ENCODE measurements around the gene PROC. TPM values are rescaled to one million over a fixed set of nuclear protein-coding genes. Genes with fewer than 3 reads are reported as not detected.

The PROC gene
- total RNA-seq, 3 donors from 2014 or later, result not detected

DNA sequence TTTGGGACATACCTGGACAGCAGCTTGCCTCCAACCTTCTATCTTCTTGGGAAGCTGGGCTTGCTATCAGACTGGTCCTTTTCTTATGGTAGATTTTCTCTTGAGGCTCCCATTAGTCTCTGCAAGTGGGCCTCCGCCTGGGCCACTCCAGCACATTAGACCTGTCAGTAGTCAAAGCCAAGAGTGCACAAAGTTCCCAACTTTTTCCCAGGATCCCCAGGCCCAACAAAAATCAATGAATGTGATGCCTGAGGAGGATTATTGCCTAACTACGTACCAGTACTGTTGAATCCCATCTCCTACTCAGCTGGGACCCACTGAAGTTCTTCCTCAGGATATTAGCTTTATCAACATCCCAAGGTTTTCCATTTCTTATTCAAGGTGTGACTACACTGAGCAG is 51.7 kb downstream of the PROC start:
- no peak for DNase-seq (ENCODE audit: low spot score in 2 of 2)
- H3K4me1 ChIP-seq, result no peaks in the 10 kb centered on the region
- TF ChIP-seq, protein P1, sequence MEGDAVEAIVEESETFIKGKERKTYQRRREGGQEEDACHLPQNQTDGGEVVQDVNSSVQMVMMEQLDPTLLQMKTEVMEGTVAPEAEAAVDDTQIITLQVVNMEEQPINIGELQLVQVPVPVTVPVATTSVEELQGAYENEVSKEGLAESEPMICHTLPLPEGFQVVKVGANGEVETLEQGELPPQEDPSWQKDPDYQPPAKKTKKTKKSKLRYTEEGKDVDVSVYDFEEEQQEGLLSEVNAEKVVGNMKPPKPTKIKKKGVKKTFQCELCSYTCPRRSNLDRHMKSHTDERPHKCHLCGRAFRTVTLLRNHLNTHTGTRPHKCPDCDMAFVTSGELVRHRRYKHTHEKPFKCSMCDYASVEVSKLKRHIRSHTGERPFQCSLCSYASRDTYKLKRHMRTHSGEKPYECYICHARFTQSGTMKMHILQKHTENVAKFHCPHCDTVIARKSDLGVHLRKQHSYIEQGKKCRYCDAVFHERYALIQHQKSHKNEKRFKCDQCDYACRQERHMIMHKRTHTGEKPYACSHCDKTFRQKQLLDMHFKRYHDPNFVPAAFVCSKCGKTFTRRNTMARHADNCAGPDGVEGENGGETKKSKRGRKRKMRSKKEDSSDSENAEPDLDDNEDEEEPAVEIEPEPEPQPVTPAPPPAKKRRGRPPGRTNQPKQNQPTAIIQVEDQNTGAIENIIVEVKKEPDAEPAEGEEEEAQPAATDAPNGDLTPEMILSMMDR (IDR thresholded peaks at IDR 0.05), result no peak
- TF ChIP-seq POLR2A (IDR thresholded peaks at IDR 0.05), result no peak
- TF ChIP-seq POLR2AphosphoS5 (IDR thresholded peaks at IDR 0.05), result no peak
- no peaks in the 10 kb centered on the region for H3K27me3 ChIP-seq
- no peaks in the 10 kb centered on the region for H3K36me3 ChIP-seq
- H3K27ac ChIP-seq, result no peak overlapping the region
- no peaks in the 10 kb centered on the region for H3K9me3 ChIP-seq
- intact Hi-C loops (cut with DNase I; ENCODE audit: low total_unique reads), result no loop called here
- no peak overlapping the region for H3K4me3 ChIP-seq

GRCh38 chr2:127471286-127471988 is 53.2 kb downstream of the PROC start:
- TF ChIP-seq POLR2AphosphoS5 (IDR thresholded peaks at IDR 0.05), result no peak
- TF ChIP-seq POLR2A (IDR thresholded peaks at IDR 0.05), result no peak
- TF ChIP-seq, protein P1 (IDR thresholded peaks at IDR 0.05), result no peak
- intact Hi-C loops (cut with DNase I; ENCODE audit: low total_unique reads), result no loop called here
- Histone ChIP-seq H3K36me3 (no peaks in the 10 kb centered on the region), H3K27ac (no peak overlapping the region), H3K4me3 (no peak overlapping the region), H3K27me3 (no peaks in the 10 kb centered on the region), H3K4me1 (no peaks in the 10 kb centered on the region), H3K9me3 (no peaks in the 10 kb centered on the region)
- DNase-seq (ENCODE audit: low spot score in 2 of 2), result no peak

DNA sequence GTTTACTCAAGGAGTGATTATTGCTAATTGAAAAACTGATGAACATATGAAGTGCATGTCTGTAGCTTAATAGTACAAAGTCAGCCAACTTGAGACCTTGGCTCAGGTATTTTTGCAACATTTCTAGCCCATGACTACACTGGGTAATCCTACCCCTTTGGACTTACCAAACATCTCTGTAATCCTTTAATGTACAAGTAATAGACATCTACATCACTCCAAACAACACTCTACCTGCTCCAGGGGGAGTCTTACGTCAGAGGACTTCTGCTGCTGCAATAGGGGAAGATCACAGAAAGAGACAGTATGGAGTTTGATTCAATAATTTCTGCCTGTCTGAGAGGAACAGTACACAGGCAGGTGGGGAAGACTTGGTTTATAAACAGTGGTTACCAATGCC is 54.0 kb downstream of the PROC start:
- no peak for TF ChIP-seq POLR2A (IDR thresholded peaks at IDR 0.05)
- TF ChIP-seq, protein P1 (IDR thresholded peaks at IDR 0.05), result no peak
- no peak for DNase-seq (ENCODE audit: low spot score in 2 of 2)
- Histone ChIP-seq H3K4me1 (no peaks in the 10 kb centered on the region), H3K9me3 (no peaks in the 10 kb centered on the region), H3K27me3 (no peaks in the 10 kb centered on the region), H3K27ac (no peak overlapping the region), H3K4me3 (no peak overlapping the region), H3K36me3 (no peaks in the 10 kb centered on the region)
- intact Hi-C loops (cut with DNase I; ENCODE audit: low total_unique reads), result no loop called here

GRCh38 chr2:127475788-127476187 is 57.6 kb downstream of the PROC start:
- intact Hi-C loops (cut with DNase I; ENCODE audit: low total_unique reads), result no loop called here
- H3K9me3 ChIP-seq, result no peaks in the 10 kb centered on the region
- no peaks in the 10 kb centered on the region for H3K36me3 ChIP-seq
- no peak overlapping the region for H3K27ac ChIP-seq
- TF ChIP-seq POLR2AphosphoS5 (IDR thresholded peaks at IDR 0.05) (no peak), POLR2A (IDR thresholded peaks at IDR 0.05) (no peak)
- TF ChIP-seq, protein P1 (IDR thresholded peaks at IDR 0.05), result no peak
- no peaks in the 10 kb centered on the region for H3K27me3 ChIP-seq
- H3K4me1 ChIP-seq, result no peaks in the 10 kb centered on the region
- no peak overlapping the region for H3K4me3 ChIP-seq
- DNase-seq (ENCODE audit: low spot score in 2 of 2), result no peak

Other genes starting within 250 kb of the PROC start
- under 1 TPM; 0.29 to 0.48 (median 0.33) TPM for gene CYP27C1, start 198.1 kb upstream of the PROC start, total RNA-seq
- gene ERCC3, start 124.3 kb upstream of the PROC start, total RNA-seq, result 10 to 100 TPM; 37.3 to 55.2 (median 41.0) TPM
- 10 to 100 TPM; 55.7 to 62.2 (median 58.4) TPM for gene MAP3K2, start 30.5 kb upstream of the PROC start, total RNA-seq
- gene IWS1, start 108.1 kb downstream of the PROC start, total RNA-seq, result 10 to 100 TPM; 24.0 to 51.8 (median 43.2) TPM
- 1 to 10 TPM in 1 of 3 donors, under 1 TPM in 1, not detected in 1; 0.32 to 2.3 TPM for gene MYO7B, start 117.3 kb downstream of the PROC start, total RNA-seq
- gene GPR17, start 227.7 kb downstream of the PROC start, total RNA-seq, result not detected